SU-DHL-6 (cell line): ENCODE results near the gene KIF2C.

Experiments used
- CTCF ChIP-seq: fragments of 200-600 bp; sonication (generic); IDR thresholded peaks from one replicate; pipeline ENCODE4 v1.5.1; 2017; ENCODE audit warnings: antibody characterized with exemption, mild to moderate bottlenecking, low read length, moderate library complexity; ENCODE audit not compliant: insufficient read depth, poor library complexity, severe bottlenecking
- EZH2phosphoT487 ChIP-seq: fragments of 200-600 bp; sonication (generic), shearing (Covaris generic); conservative IDR thresholded peaks from 2 replicates; pipeline ENCODE4 v1.6.1; 2018; ENCODE audit warnings: mild to moderate bottlenecking, antibody characterized with exemption, low read length, moderate library complexity, mixed read lengths

- TF ChIP-seq CTCF (peak; percentile 10), EZH2phosphoT487 (no peak)
Observed at GRCh38 chr1:44785029-44785380, 45.4 kb downstream of the KIF2C start.
